Peyer's patch (tissue), 4 donors: Measurements from ENCODE around the gene MAML2. TPM values are rescaled to one million over a fixed set of nuclear protein-coding genes. Genes with fewer than 3 reads are reported as not detected.

Experiments
- DNase-seq, 3 donors: peaks; one replicate each; pipeline ENCODE4 v3.0.0-alpha.2; 2017 to 2019
- H3K27ac ChIP-seq, 4 donors: fragments of 200-600 bp; sonication (generic); one replicate each; pipeline ENCODE4 v1.5.1; 2016 to 2019
- H3K27me3 ChIP-seq, 2 donors: fragments of 200-600 bp; sonication (generic); one replicate each; pipeline ENCODE4 v1.5.1; 2019
- H3K36me3 ChIP-seq, 3 donors: fragments of 200-600 bp; sonication (generic); one replicate each; pipeline ENCODE4 v1.5.1; 2016 to 2019
- H3K4me1 ChIP-seq, 4 donors: fragments of 200-600 bp; sonication (generic); one replicate each; pipeline ENCODE4 v1.5.1; 2016 to 2019
- H3K4me3 ChIP-seq, 4 donors: fragments of 200-600 bp; sonication (generic); 1 replicate in 3 of 4; 2 replicates in 1 of 4; pipeline ENCODE4 v1.5.1; 2016 to 2019; ENCODE audit warnings: mild to moderate bottlenecking in 1 of 4
- H3K9me3 ChIP-seq, 4 donors: fragments of 200-600 bp; sonication (generic); one replicate each; pipeline ENCODE4 v1.5.1; 2016 to 2019; ENCODE audit warnings: mild to moderate bottlenecking in 1 of 4
- POLR2A ChIP-seq, 2 donors: fragments of 450-650 bp; IDR thresholded peaks; one replicate each; pipeline ENCODE4 v1.5.1; 2017; ENCODE audit warnings: antibody characterized with exemption in 2 of 2, mild to moderate bottlenecking in 2 of 2, moderate library complexity in 2 of 2
- total RNA-seq, 4 donors: library from RNA; depleted of rRNA; stranded (reverse); fragments of >200 nt; gene quantifications; one replicate each; pipeline ENCODE4 v1.1.0, GENCODE V29; 2016
- TF ChIP-seq, protein P1 (sequence below), 6 experiments: fragments of 450-650 bp in 4 of 6; fragments of 200-600 bp in 2 of 6; sonication (generic) in 1 of 6; IDR thresholded peaks; one replicate each; pipeline ENCODE4 v1.5.1; 2017 to 2019; ENCODE audit warnings: antibody characterized with exemption in 6 of 6, mild to moderate bottlenecking in 3 of 6, moderate library complexity in 1 of 6

The MAML2 gene
- total RNA-seq, 4 donors from 2014 or later: 8.4 to 60.2 (median 22.7) TPM

DNA sequence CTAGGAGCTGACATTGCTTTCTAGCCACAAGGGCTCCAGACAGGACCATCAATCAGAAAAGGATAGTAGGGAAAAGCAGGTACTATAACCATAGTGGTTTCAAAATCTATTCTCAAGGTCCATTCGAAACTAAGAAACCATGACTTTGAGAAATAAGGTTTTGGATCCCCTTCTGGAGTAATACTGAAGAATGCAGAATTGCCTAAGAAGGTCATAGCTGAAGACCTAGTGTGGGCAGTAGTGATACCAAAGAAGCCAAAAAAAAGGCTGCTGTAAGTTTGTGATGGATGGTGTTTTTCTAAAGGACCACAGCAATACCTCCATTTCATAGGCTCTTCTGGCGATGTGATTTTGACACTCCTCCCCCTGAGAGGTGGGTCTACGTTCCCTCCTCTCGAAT, 163.1 kb downstream of the MAML2 start:
- no peaks in the 10 kb centered on the region for H3K9me3 ChIP-seq
- TF ChIP-seq, protein P1, sequence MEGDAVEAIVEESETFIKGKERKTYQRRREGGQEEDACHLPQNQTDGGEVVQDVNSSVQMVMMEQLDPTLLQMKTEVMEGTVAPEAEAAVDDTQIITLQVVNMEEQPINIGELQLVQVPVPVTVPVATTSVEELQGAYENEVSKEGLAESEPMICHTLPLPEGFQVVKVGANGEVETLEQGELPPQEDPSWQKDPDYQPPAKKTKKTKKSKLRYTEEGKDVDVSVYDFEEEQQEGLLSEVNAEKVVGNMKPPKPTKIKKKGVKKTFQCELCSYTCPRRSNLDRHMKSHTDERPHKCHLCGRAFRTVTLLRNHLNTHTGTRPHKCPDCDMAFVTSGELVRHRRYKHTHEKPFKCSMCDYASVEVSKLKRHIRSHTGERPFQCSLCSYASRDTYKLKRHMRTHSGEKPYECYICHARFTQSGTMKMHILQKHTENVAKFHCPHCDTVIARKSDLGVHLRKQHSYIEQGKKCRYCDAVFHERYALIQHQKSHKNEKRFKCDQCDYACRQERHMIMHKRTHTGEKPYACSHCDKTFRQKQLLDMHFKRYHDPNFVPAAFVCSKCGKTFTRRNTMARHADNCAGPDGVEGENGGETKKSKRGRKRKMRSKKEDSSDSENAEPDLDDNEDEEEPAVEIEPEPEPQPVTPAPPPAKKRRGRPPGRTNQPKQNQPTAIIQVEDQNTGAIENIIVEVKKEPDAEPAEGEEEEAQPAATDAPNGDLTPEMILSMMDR (IDR thresholded peaks at IDR 0.05): no peak
- TF ChIP-seq POLR2A (IDR thresholded peaks at IDR 0.05): no peak
- no peaks in the 10 kb centered on the region for H3K4me1 ChIP-seq
- H3K27ac ChIP-seq: no peak overlapping the region
- no peak overlapping the region for H3K4me3 ChIP-seq
- no peak for DNase-seq
- H3K27me3 ChIP-seq: no peaks in the 10 kb centered on the region
- no peaks in the 10 kb centered on the region for H3K36me3 ChIP-seq

DNA sequence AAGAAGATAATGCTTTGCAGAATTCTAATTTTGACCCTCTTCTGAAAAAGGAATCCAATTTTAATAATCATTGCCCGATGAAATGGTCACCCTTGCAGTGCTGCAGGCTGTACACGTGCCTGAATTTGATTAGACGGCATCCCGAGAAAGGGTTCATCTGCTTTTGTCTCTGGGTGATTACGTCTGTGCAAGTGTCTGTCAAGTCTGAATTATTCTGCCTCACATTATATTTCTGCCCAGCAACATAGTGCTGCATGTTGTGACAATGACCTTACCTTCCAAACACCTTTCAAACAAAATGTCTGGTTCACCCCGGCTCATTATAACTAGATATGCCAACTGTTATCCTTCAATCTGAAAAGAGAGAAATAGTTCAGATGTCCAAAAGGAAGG, 164.1 kb downstream of the MAML2 start:
- no peaks in the 10 kb centered on the region for H3K4me1 ChIP-seq
- no peaks in the 10 kb centered on the region for H3K9me3 ChIP-seq
- DNase-seq: no peak
- no peaks in the 10 kb centered on the region for H3K36me3 ChIP-seq
- TF ChIP-seq POLR2A (IDR thresholded peaks at IDR 0.05): no peak
- TF ChIP-seq, protein P1 (IDR thresholded peaks at IDR 0.05): no peak
- H3K27ac ChIP-seq: no peak overlapping the region
- H3K4me3 ChIP-seq: no peak overlapping the region
- H3K27me3 ChIP-seq: no peaks in the 10 kb centered on the region

DNA sequence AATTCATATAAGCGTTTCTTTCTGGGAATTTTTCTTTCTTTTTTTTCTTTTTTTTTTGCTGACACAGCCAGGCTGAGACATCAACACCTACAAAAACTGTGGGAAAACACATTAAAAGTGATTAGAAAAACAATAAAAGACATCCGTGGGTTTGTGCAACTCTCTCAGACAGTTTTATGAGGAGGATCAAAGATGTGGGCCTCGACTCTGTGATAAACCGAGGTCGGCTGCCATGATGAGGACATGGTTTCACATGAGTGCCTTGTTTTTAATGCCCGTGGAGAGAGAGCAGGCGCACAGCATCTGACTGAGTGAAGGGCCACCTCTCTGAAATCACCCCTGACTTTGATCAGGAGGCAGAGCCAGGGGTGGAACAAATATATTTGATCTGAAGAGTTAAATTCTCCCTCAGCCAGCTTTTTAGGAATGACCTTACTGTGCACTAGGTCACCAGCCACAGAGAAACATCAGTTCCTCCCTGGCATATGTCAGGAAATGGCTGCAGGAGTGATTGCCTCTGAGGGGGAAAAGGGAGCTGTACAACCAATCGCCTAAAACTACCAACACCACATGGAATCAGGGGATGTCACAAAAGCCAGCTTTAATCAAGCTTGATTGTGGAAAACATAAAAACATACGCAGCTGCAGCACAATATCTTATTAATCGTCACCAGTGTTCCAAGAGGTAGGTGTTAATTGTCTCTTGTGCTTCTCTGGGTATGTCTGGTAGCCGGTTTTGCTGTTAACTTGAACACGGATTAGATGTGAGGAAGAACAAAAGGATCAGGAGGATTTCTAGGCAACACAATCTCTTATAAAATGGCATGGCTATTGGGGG, 164.7 kb downstream of the MAML2 start:
- no peak for DNase-seq
- Histone ChIP-seq H3K27me3 (no peaks in the 10 kb centered on the region), H3K4me3 (no peak overlapping the region), H3K4me1 (no peaks in the 10 kb centered on the region), H3K27ac (no peak overlapping the region), H3K36me3 (no peaks in the 10 kb centered on the region), H3K9me3 (no peaks in the 10 kb centered on the region)
- TF ChIP-seq, protein P1 (IDR thresholded peaks at IDR 0.05): no peak
- no peak for TF ChIP-seq POLR2A (IDR thresholded peaks at IDR 0.05)

DNA sequence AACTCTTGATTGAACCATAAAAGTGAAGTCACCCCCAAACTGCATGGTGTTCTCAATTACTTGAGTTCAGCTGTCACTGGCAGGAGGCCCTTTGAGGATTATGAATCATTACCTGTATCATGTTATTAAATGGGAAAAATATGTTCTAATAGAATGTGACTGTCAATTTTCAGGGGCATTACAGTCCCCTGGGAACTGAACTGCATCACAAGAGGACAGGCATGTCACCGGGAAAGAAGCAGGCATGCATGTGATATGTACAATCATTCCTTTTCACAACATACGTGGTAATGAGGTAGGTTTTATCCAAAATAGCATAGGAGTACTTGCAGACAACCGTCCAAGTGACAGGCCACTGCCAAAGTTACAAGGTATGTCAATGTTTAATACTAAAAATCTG, 165.8 kb downstream of the MAML2 start:
- Histone ChIP-seq H3K36me3 (no peaks in the 10 kb centered on the region), H3K9me3 (no peaks in the 10 kb centered on the region), H3K4me1 (no peaks in the 10 kb centered on the region), H3K27me3 (no peaks in the 10 kb centered on the region), H3K4me3 (no peak overlapping the region), H3K27ac (no peak overlapping the region)
- TF ChIP-seq, protein P1 (IDR thresholded peaks at IDR 0.05): no peak
- TF ChIP-seq POLR2A (IDR thresholded peaks at IDR 0.05): no peak
- DNase-seq: no peak

DNA sequence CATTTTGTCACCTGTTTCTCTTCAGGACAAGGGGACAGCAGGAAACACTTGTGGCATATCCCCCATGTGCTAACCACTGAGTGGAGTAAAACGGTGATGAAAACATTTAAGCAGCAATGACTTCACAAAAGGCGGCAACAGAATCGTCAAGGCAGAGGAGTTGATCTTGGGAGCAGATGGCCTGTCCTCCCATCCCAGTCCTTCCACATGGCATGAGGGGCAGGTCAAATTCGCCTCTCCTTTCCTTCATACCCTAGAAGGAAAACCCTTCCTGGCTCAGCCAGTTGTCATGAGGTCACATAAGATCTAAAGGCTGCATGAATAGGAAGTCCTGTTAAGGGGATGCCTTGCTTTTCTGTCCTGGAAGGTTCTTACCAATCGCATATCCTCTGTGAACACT, 169.1 kb downstream of the MAML2 start:
- H3K36me3 ChIP-seq: no peaks in the 10 kb centered on the region
- no peak overlapping the region for H3K27ac ChIP-seq
- no peaks in the 10 kb centered on the region for H3K9me3 ChIP-seq
- no peaks in the 10 kb centered on the region for H3K4me1 ChIP-seq
- DNase-seq: no peak
- H3K4me3 ChIP-seq: no peak overlapping the region
- TF ChIP-seq, protein P1 (IDR thresholded peaks at IDR 0.05): no peak
- TF ChIP-seq POLR2A (IDR thresholded peaks at IDR 0.05): no peak
- H3K27me3 ChIP-seq: no peaks in the 10 kb centered on the region
